A549 (cell line): Measurements from ENCODE around the gene ARMH3. TPM values are rescaled to one million over a fixed set of nuclear protein-coding genes. Genes with fewer than 3 reads are reported as not detected.
A peak's percentile ranks its signal among the peaks of the same experiment; 100 is the strongest.

ENCODE experiments used
- ATAC-seq, 2 experiments: fragments of 200-7000 bp in 1 of 2; fragments of >200 bp in 1 of 2; cut with Nextera tagmentation in 1 of 2; cut with Tn5 transposase in 1 of 2; 3 replicates each; pipeline versions ENCODE4 v1.8.0 to v1.9.1; 2018 to 2020; ENCODE audit warnings: mild to moderate bottlenecking in 1 of 2, moderate library complexity in 1 of 2
- CTCF ChIA-PET: fragments of 300-600 bp; sonication (Branson Sonifier 250); formaldehyde crosslinking; extraction: SDS; loops from one replicate; lab custom pipeline; 2021; ENCODE audit warnings: antibody characterized with exemption, inconsistent platforms; lab: Yijun Ruan, JAX
- POLR2A ChIA-PET: fragments of 350-600 bp; formaldehyde crosslinking; extraction: SDS; loops from one replicate; lab custom pipeline; 2021; ENCODE audit warnings: antibody characterized with exemption, inconsistent platforms; lab: Yijun Ruan, JAX
- DNase-seq, 2 experiments: peaks; one replicate each; pipeline versions ENCODE4 v3.0.0 to v3.0.0-alpha.2; 2011 to 2016; ENCODE audit warnings: low read depth in 1 of 2, low spot score in 1 of 2
- FAIRE-seq: peaks from 2 replicates; lab custom pipeline; 2011; peaks lifted over from hg19 to GRCh38; lab: Jason Lieb, UNC
- H3K27ac ChIP-seq, 2 experiments: fragments of >200 bp; sonication (Bioruptor Twin); formaldehyde crosslinking; 3 replicates each; pipeline ENCODE4 v1.5.1; 2016 to 2017
- H3K4me1 ChIP-seq: fragments of >200 bp; sonication (Bioruptor Twin); formaldehyde crosslinking; 3 replicates; pipeline ENCODE4 v1.6.1; 2016
- H3K4me2 ChIP-seq: fragments of >200 bp; sonication (Bioruptor Twin); formaldehyde crosslinking; 3 replicates; pipeline ENCODE4 v1.6.1; 2016
- H3K4me3 ChIP-seq: fragments of >200 bp; sonication (Bioruptor Twin); formaldehyde crosslinking; 3 replicates; pipeline ENCODE4 v1.5.1; 2016
- H3K9me3 ChIP-seq: fragments of >200 bp; sonication (Bioruptor Twin); formaldehyde crosslinking; 3 replicates; pipeline ENCODE4 v1.6.1; 2016
- ATOH8 ChIP-seq: fragments of 250-450 bp; sonication (Bioruptor Pico); IDR thresholded peaks from 2 replicates; pipeline ENCODE4 v1.5.0; 2020; ENCODE audit warnings: low read depth, mild to moderate bottlenecking, moderate library complexity
- CBX2 ChIP-seq: fragments of 200-600 bp; sonication (generic); IDR thresholded peaks from 2 replicates; pipeline ENCODE4 v1.6.1; 2016; ENCODE audit warnings: low read depth, mild to moderate bottlenecking, borderline replicate concordance
- CBX8 ChIP-seq: fragments of 200-600 bp; sonication (generic); IDR thresholded peaks from 2 replicates; pipeline ENCODE4 v1.6.1; 2016
- CEBPB ChIP-seq, 2 experiments: fragments of >200 bp in 1 of 2; sonication (Bioruptor Twin) in 1 of 2; formaldehyde crosslinking in 1 of 2; IDR thresholded peaks; 2 replicates each; pipeline ENCODE4 v1.6.1; 2012 to 2016
- CHD2 ChIP-seq: fragments of 150-350 bp; IDR thresholded peaks from 2 replicates; pipeline ENCODE4 v1.6.1; 2014; ENCODE audit warnings: low read length; ENCODE audit not compliant: partially characterized antibody
- E2F6 ChIP-seq: IDR thresholded peaks from 2 replicates; pipeline ENCODE4 v1.6.1; 2012; ENCODE audit warnings: low read depth, borderline replicate concordance
- EHF ChIP-seq: fragments of 250-450 bp; sonication (Bioruptor Pico); IDR thresholded peaks from 2 replicates; pipeline ENCODE4 v1.5.0; 2020; ENCODE audit warnings: mild to moderate bottlenecking
- ELK1 ChIP-seq: fragments of 150-350 bp; IDR thresholded peaks from 2 replicates; pipeline ENCODE4 v1.6.1; 2014; ENCODE audit warnings: low read depth, mild to moderate bottlenecking, low read length
- ESRRA ChIP-seq: fragments of 150-350 bp; IDR thresholded peaks from 2 replicates; pipeline ENCODE4 v1.6.1; 2014; ENCODE audit warnings: mild to moderate bottlenecking, low read length, borderline replicate concordance
- FOSB ChIP-seq: fragments of 250-450 bp; sonication (Bioruptor Pico); IDR thresholded peaks from 2 replicates; pipeline ENCODE4 v1.5.0; 2020; ENCODE audit warnings: mild to moderate bottlenecking, moderate library complexity
- FOSL2 ChIP-seq, 2 experiments: fragments of 450-650 bp in 1 of 2; fragments of >200 bp in 1 of 2; sonication (Bioruptor Twin) in 1 of 2; formaldehyde crosslinking; IDR thresholded peaks; 2 replicates each; pipeline versions ENCODE4 v1.5.0 to v1.6.1; 2016 to 2020; ENCODE audit warnings: mild to moderate bottlenecking in 1 of 2, moderate library complexity in 1 of 2
- FOXS1 ChIP-seq: fragments of 250-450 bp; sonication (Bioruptor Pico); IDR thresholded peaks from 2 replicates; pipeline ENCODE4 v1.5.0; 2020; ENCODE audit warnings: mild to moderate bottlenecking, moderate library complexity
- HDAC2 ChIP-seq: fragments of 200-600 bp; sonication (generic); IDR thresholded peaks from 2 replicates; pipeline ENCODE4 v1.6.1; 2016
- HES2 ChIP-seq: fragments of >200 bp; sonication (Bioruptor Twin); formaldehyde crosslinking; IDR thresholded peaks from 2 replicates; pipeline ENCODE4 v1.6.1; 2016
- HEYL ChIP-seq: fragments of 250-450 bp; sonication (Bioruptor Pico); IDR thresholded peaks from 2 replicates; pipeline ENCODE4 v1.8.0; 2021; ENCODE audit warnings: mild to moderate bottlenecking, moderate library complexity
- HMGXB4 ChIP-seq: fragments of 250-450 bp; sonication (Bioruptor Pico); IDR thresholded peaks from 2 replicates; pipeline ENCODE4 v1.5.0; 2021; ENCODE audit warnings: mild to moderate bottlenecking, moderate library complexity, borderline replicate concordance
- HOXA7 ChIP-seq: fragments of 250-450 bp; sonication (Bioruptor Pico); IDR thresholded peaks from 2 replicates; pipeline ENCODE4 v1.5.0; 2020; ENCODE audit warnings: mild to moderate bottlenecking, moderate library complexity
- HOXB13 ChIP-seq: fragments of 250-450 bp; sonication (Bioruptor Pico); IDR thresholded peaks from 2 replicates; pipeline ENCODE4 v1.5.0; 2020; ENCODE audit warnings: low read depth, mild to moderate bottlenecking, moderate library complexity
- JUN ChIP-seq, 2 experiments: fragments of >200 bp; sonication (Bioruptor Twin); formaldehyde crosslinking; IDR thresholded peaks; 2 replicates in 1 of 2; 3 replicates in 1 of 2; pipeline ENCODE4 v1.6.1; 2016 to 2017
- JUNB ChIP-seq: fragments of >200 bp; sonication (Bioruptor Twin); formaldehyde crosslinking; IDR thresholded peaks from 2 replicates; pipeline ENCODE4 v1.6.1; 2016
- MAFK ChIP-seq: fragments of 450-650 bp; IDR thresholded peaks from 2 replicates; pipeline ENCODE4 v1.6.1; 2014; ENCODE audit not compliant: partially characterized antibody
- NR3C1 ChIP-seq: fragments of >200 bp; sonication (Bioruptor Twin); formaldehyde crosslinking; IDR thresholded peaks from 3 replicates; pipeline ENCODE4 v1.6.1; 2017
- PBX3 ChIP-seq: IDR thresholded peaks from 2 replicates; pipeline ENCODE4 v1.6.1; 2012
- PHF8 ChIP-seq: fragments of 200-600 bp; sonication (generic); IDR thresholded peaks from 2 replicates; pipeline ENCODE4 v1.6.1; 2016; ENCODE audit warnings: low read depth, mild to moderate bottlenecking, antibody characterized with exemption, moderate library complexity, borderline replicate concordance
- POLR2AphosphoS2 ChIP-seq: conservative IDR thresholded peaks from 2 replicates; pipeline ENCODE4 v1.6.1; 2012; ENCODE audit warnings: low read length, improper control_type of control experiment, inconsistent platforms
- RARB ChIP-seq: fragments of 250-450 bp; sonication (Bioruptor Pico); IDR thresholded peaks from 2 replicates; pipeline ENCODE4 v1.8.0; 2021; ENCODE audit warnings: mild to moderate bottlenecking, moderate library complexity
- RFX5 ChIP-seq: fragments of 450-650 bp; IDR thresholded peaks from 2 replicates; pipeline ENCODE4 v1.7.1; 2014; ENCODE audit warnings: antibody characterized with exemption, mild to moderate bottlenecking, moderate library complexity
- RNF2 ChIP-seq: fragments of 200-600 bp; sonication (generic); IDR thresholded peaks from 2 replicates; pipeline ENCODE4 v1.6.1; 2016; ENCODE audit warnings: low read depth, mild to moderate bottlenecking, antibody characterized with exemption, moderate library complexity, borderline replicate concordance
- SMC3 ChIP-seq: fragments of >200 bp; sonication (Bioruptor Twin); formaldehyde crosslinking; IDR thresholded peaks from 3 replicates; pipeline ENCODE4 v1.6.1; 2018; ENCODE audit warnings: inconsistent platforms
- SREBF2 ChIP-seq: fragments of 450-650 bp; IDR thresholded peaks from 2 replicates; pipeline ENCODE4 v1.6.1; 2014; ENCODE audit warnings: mild to moderate bottlenecking, moderate library complexity
- ZNF302 ChIP-seq: fragments of 250-450 bp; sonication (Bioruptor Pico); IDR thresholded peaks from 2 replicates; pipeline ENCODE4 v1.9.0; 2021; ENCODE audit warnings: inconsistent platforms, mild to moderate bottlenecking, moderate library complexity
- WGBS: methylation state at CpG from one replicate; pipeline ENCODE4 v1.1.6; 2017; ENCODE audit errors: missing lambda C conversion rate; 5-methylcytosine and 5-hydroxymethylcytosine counted together
- polyA plus RNA-seq, 4 experiments: library from polyadenylated mRNA; depleted of rRNA in 3 of 4; stranded (reverse); fragments of >200 nt; fragmentation: RNase III in 1 of 4; extraction: RNeasy Plus Mini Kit Qiagen cat#74134 plus additional on column Dnase treatment in 1 of 4; gene quantifications; 2 replicates in 3 of 4; 3 replicates in 1 of 4; pipeline ENCODE4 v1.2.3, GENCODE V29; 2011 to 2017

The ARMH3 gene
- polyA plus RNA-seq, 2 of the 4 experiments (the other 2 are of a cell fraction) = 12.7 to 17.3 TPM

- TF ChIP-seq ESRRA (no peak), ZNF302 (CRISPR knock-in tag) (no peak), MAFK (peak; percentile 23), EHF (no peak), JUNB (no peak), RNF2 (no peak), FOSB (CRISPR knock-in tag) (no peak), HOXB13 (no peak), ATOH8 (CRISPR knock-in tag) (no peak), RFX5 (no peak), HDAC2 (no peak; the same call in 1 of the 2 replicates), ELK1 (no peak), HMGXB4 (no peak), FOSL2 (IDR thresholded peaks at IDR 0.05) (no peak), FOSL2 (CRISPR knock-in tag; IDR thresholded peaks at IDR 0.05) (no peak; the same call in 1 of the 2 replicates), CHD2 (peak; percentile 45), RARB (CRISPR knock-in tag) (no peak), E2F6 (0 out of 2 replicates have a peak, but pooled peaks have one; percentile 29), CBX8 (no peak), POLR2AphosphoS2 (no peak), SREBF2 (no peak), PBX3 (peak; percentile 41; the same call in 1 of the 2 replicates), SMC3 (no peak), FOXS1 (no peak), CEBPB (IDR thresholded peaks at IDR 0.05) (no peak)
Observed at GRCh38 chr10:102055647-102056419, at the start of gene ARMH3 (continued).

- H3K9me3 ChIP-seq = no peaks in the 10 kb centered on the region
- H3K27ac ChIP-seq = no peak overlapping the region
- no peaks in the 10 kb centered on the region for H3K4me1 ChIP-seq
- H3K4me3 ChIP-seq = no peak overlapping the region
- ChIA-PET POLR2A (interaction anchor here (3.1 kb wide), 1 partner anchor 12 kb away, joined by 12 read pairs; no protein-coding TSS in a partner anchor), CTCF (interaction anchor here (1.6 to 8.0 kb wide), 3 partner anchors 11 to 261 kb away, joined by 5 to 55 read pairs (median 39); no protein-coding TSS in a partner anchor)
- TF ChIP-seq NR3C1 = no peak
- no peak for TF ChIP-seq CBX2
- TF ChIP-seq JUN (IDR thresholded peaks at IDR 0.05) = no peak
- TF ChIP-seq PHF8 = no peak
- no peak for TF ChIP-seq EHF
- no peak for TF ChIP-seq PBX3
- no peak for TF ChIP-seq HES2
- TF ChIP-seq HOXA7 (CRISPR knock-in tag) = no peak
- no peak for TF ChIP-seq RNF2
- no peak for TF ChIP-seq HEYL (CRISPR knock-in tag)
- no peak for TF ChIP-seq CHD2
- FAIRE-seq (no peak), ATAC-seq (no peak), DNase-seq (no peak)
- no peak overlapping the region for H3K4me2 ChIP-seq
- 42% methylated on average over 1 of the region's 1 CpG for WGBS
Observed at GRCh38 chr10:102102421-102102820, 46.4 kb upstream of the ARMH3 start.
